ENCODE results near the gene CFAP92.

CFAP92 gene

GRCh38 chr3:129032716-129033115 is 38.8 kb upstream of the CFAP92 start:
- no peak overlapping the region for H3K4me3 Mint-ChIP-seq
- H3K9me3 Mint-ChIP-seq (ENCODE audit: low read depth), result no peaks in the 10 kb centered on the region
- H3K27ac Mint-ChIP-seq, result no peak overlapping the region
- H3K4me1 Mint-ChIP-seq (ENCODE audit: low read depth), result peaks cover 15% of the 10 kb centered on the region
- no peaks in the 10 kb centered on the region for H3K36me3 Mint-ChIP-seq
- H3K27me3 Mint-ChIP-seq, result no peaks in the 10 kb centered on the region

DNA sequence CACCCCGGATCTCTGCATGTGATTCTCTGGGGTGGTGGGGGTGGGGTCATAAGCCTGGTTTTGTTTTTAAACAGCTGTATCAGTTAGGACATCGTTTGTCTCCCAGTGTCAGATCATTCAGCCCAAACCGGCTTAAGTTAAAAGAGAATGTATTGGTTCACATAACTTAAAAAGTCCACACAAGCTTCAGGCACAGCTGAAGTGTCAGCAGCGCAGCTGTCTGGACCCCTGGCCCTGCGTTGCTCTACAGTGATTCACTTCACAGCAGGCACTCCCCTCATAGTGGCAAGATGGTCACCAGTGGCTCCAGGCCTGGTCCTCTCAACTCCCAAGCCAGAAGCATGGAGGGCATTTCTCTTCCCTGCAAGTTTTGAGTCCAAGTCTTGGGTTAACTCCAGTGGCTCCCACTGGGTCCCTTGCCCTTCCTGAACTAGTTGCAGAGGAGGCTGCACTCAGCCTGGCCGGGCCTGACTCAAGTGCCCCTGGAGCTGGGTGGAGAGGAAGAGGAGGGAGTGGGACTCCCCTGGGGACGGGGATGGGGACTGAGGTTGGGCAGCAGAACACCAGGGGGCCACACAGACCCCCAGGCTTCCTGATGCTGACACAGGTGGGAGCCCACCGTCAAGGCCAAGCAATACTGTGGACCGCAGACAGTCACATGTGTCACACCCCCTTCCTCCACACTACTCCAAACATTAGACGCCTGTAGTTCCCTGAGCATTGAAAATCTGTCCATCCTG is 37.8 kb upstream of the CFAP92 start:
- Mint-ChIP-seq H3K27me3 (no peaks in the 10 kb centered on the region), H3K36me3 (no peaks in the 10 kb centered on the region), H3K27ac (no peak overlapping the region), H3K4me1 (ENCODE audit: low read depth) (peaks cover 18% of the 10 kb centered on the region), H3K4me3 (no peak overlapping the region), H3K9me3 (ENCODE audit: low read depth) (no peaks in the 10 kb centered on the region)

DNA sequence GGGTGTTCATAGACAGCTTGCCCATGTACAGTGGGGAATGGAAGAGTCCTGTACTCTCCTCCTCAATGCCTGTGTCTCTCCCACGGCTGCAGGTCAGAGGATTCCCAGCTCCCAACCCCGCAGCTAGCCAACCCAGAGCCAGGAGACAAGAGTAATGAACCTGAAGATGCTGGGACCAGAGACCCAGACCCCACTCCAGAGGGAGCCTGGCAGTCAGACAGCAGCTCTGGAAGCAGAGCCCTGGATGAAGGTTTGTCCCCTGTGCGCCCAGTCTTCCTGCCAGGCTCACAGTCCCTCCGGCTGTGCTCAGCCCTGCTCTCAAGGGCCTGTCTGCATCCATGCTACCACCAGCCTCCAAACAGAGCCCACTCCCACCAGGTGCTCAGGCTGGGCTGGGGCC is 36.7 kb upstream of the CFAP92 start:
- H3K4me3 Mint-ChIP-seq, result no peak overlapping the region
- no peaks in the 10 kb centered on the region for H3K9me3 Mint-ChIP-seq (ENCODE audit: low read depth)
- H3K4me1 Mint-ChIP-seq (ENCODE audit: low read depth), result peaks cover 18% of the 10 kb centered on the region
- no peak overlapping the region for H3K27ac Mint-ChIP-seq
- H3K36me3 Mint-ChIP-seq, result no peaks in the 10 kb centered on the region
- no peaks in the 10 kb centered on the region for H3K27me3 Mint-ChIP-seq

GRCh38 chr3:129028866-129029265 is 35.0 kb upstream of the CFAP92 start:
- peaks cover 3% of the 10 kb centered on the region for H3K36me3 Mint-ChIP-seq
- no peak overlapping the region for H3K4me3 Mint-ChIP-seq
- no peak overlapping the region for H3K27ac Mint-ChIP-seq
- no peaks in the 10 kb centered on the region for H3K27me3 Mint-ChIP-seq
- no peaks in the 10 kb centered on the region for H3K9me3 Mint-ChIP-seq (ENCODE audit: low read depth)
- peaks cover 20% of the 10 kb centered on the region for H3K4me1 Mint-ChIP-seq (ENCODE audit: low read depth)

DNA sequence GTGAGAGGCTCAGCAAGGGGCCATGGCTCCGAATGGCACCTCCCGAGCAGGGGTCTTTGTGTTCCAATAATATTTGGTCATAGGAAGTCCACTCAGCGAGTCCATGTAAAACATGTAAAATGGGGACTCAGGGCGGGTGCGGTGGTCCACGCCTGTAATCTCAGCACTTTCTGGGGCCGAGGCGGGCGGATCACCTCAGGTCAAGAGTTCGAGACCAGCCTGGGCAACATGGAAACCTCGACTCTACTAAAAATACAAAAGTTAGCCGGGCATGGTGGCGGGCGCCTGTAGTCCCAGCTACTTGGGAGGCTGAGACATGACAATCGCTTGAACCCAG is 33.6 kb upstream of the CFAP92 start:
- Mint-ChIP-seq H3K36me3 (peaks cover 3% of the 10 kb centered on the region), H3K27ac (no peak overlapping the region), H3K4me1 (ENCODE audit: low read depth) (peaks cover 25% of the 10 kb centered on the region), H3K4me3 (no peak overlapping the region), H3K9me3 (ENCODE audit: low read depth) (no peaks in the 10 kb centered on the region), H3K27me3 (no peaks in the 10 kb centered on the region)

DNA sequence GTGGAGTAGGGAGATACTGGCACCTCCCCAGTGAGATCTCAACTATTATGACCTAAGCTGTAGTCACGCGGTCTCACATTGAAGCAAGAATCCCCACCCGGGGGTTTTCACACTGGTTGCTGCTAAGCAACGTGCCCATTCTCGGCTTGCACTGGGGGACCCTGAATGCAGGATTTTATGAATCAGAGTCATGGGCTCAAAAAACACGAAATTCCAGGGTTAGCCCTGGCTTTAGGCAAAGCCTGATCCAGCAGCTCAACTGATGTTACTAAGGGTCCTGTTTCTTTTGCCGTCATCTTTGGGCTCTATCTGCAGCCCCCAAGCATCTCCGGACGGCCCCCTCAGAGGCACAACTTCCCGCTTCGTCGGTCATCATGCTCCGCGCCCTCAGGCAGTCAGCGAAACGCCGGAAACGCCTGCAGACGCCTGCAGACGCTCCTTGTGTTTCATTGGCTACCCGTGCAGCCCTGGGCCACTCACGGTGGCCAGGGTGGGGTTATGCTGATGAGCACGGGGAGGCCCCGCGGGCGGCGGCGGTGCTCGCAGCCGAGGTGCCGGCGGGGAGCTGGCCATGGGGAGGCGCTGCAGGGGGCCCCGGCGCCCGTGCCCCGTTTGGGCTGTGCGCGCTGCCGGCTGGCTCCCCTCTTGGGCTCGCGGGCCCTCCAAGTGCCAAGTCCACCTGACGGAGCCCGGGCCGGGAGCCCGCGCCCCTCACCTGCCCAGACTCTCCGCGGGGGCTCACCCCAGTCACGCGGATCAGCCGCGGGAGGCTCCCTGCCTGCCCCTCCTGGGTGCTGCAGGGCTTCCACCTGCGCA is 33.1 kb upstream of the CFAP92 start:
- Mint-ChIP-seq H3K36me3 (peaks cover 3% of the 10 kb centered on the region), H3K27ac (peak overlapping the region; percentile 93), H3K9me3 (ENCODE audit: low read depth) (no peaks in the 10 kb centered on the region), H3K4me3 (peak overlapping the region; percentile 87), H3K4me1 (ENCODE audit: low read depth) (peaks cover 29% of the 10 kb centered on the region), H3K27me3 (no peaks in the 10 kb centered on the region)

- H3K27ac Mint-ChIP-seq, result peak overlapping the region; percentile 93
- no peaks in the 10 kb centered on the region for H3K9me3 Mint-ChIP-seq (ENCODE audit: low read depth)
- peaks cover 3% of the 10 kb centered on the region for H3K36me3 Mint-ChIP-seq
- H3K4me3 Mint-ChIP-seq, result peak overlapping the region; percentile 87
- peaks cover 29% of the 10 kb centered on the region for H3K4me1 Mint-ChIP-seq (ENCODE audit: low read depth)
- no peaks in the 10 kb centered on the region for H3K27me3 Mint-ChIP-seq
Observed at GRCh38 chr3:129025691-129026435, 32.0 kb upstream of the CFAP92 start.

GRCh38 chr3:129025108-129025507 is 31.2 kb upstream of the CFAP92 start:
- H3K27ac Mint-ChIP-seq, result peak overlapping the region; percentile 13
- H3K9me3 Mint-ChIP-seq (ENCODE audit: low read depth), result no peaks in the 10 kb centered on the region
- H3K36me3 Mint-ChIP-seq, result peaks cover 3% of the 10 kb centered on the region
- no peaks in the 10 kb centered on the region for H3K27me3 Mint-ChIP-seq
- H3K4me1 Mint-ChIP-seq (ENCODE audit: low read depth), result peaks cover 29% of the 10 kb centered on the region
- H3K4me3 Mint-ChIP-seq, result peak overlapping the region; percentile 0

DNA sequence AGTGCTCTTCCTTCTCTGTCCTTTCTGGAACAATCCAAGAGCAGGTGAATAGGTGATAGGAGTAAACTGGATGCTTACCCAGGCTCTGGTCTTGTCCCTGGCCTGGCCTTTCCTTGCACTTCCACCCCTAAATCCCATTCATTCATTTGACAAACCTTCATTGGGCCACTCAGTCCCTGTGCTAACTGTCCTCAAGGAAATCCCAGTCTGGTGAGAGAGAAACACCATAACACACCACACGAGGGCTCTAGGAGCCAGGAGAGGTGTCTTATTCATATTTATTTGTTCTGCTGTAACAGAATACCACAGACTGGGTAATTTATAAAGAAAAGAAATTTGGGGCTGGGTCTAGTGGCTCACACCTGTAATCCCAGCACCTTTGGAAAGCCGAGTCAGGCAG is 30.0 kb upstream of the CFAP92 start:
- Mint-ChIP-seq H3K9me3 (ENCODE audit: low read depth) (no peaks in the 10 kb centered on the region), H3K27ac (no peak overlapping the region), H3K4me1 (ENCODE audit: low read depth) (peaks cover 29% of the 10 kb centered on the region), H3K36me3 (peaks cover 3% of the 10 kb centered on the region), H3K4me3 (no peak overlapping the region), H3K27me3 (no peaks in the 10 kb centered on the region)

GRCh38 chr3:129023008-129023358 is 29.1 kb upstream of the CFAP92 start:
- Mint-ChIP-seq H3K27ac (no peak overlapping the region), H3K36me3 (peaks cover 3% of the 10 kb centered on the region), H3K4me1 (ENCODE audit: low read depth) (peaks cover 34% of the 10 kb centered on the region), H3K4me3 (no peak overlapping the region), H3K27me3 (no peaks in the 10 kb centered on the region), H3K9me3 (ENCODE audit: low read depth) (no peaks in the 10 kb centered on the region)

GRCh38 chr3:129022114-129023007 is 28.5 kb upstream of the CFAP92 start:
- H3K9me3 Mint-ChIP-seq (ENCODE audit: low read depth), result no peaks in the 10 kb centered on the region
- no peaks in the 10 kb centered on the region for H3K27me3 Mint-ChIP-seq
- H3K27ac Mint-ChIP-seq, result no peak overlapping the region
- H3K4me1 Mint-ChIP-seq (ENCODE audit: low read depth), result peaks cover 40% of the 10 kb centered on the region
- H3K36me3 Mint-ChIP-seq, result peaks cover 3% of the 10 kb centered on the region
- H3K4me3 Mint-ChIP-seq, result no peak overlapping the region

- H3K27ac Mint-ChIP-seq, result no peak overlapping the region
- H3K27me3 Mint-ChIP-seq, result no peaks in the 10 kb centered on the region
- H3K4me1 Mint-ChIP-seq (ENCODE audit: low read depth), result peaks cover 42% of the 10 kb centered on the region
- peaks cover 3% of the 10 kb centered on the region for H3K36me3 Mint-ChIP-seq
- no peak overlapping the region for H3K4me3 Mint-ChIP-seq
- no peaks in the 10 kb centered on the region for H3K9me3 Mint-ChIP-seq (ENCODE audit: low read depth)
Observed at GRCh38 chr3:129021140-129021551, 27.3 kb upstream of the CFAP92 start.

GRCh38 chr3:129020691-129021090 is 26.8 kb upstream of the CFAP92 start:
- Mint-ChIP-seq H3K4me3 (no peak overlapping the region), H3K27ac (no peak overlapping the region), H3K36me3 (peaks cover 4% of the 10 kb centered on the region), H3K27me3 (no peaks in the 10 kb centered on the region), H3K9me3 (ENCODE audit: low read depth) (no peaks in the 10 kb centered on the region), H3K4me1 (ENCODE audit: low read depth) (peaks cover 43% of the 10 kb centered on the region)

DNA sequence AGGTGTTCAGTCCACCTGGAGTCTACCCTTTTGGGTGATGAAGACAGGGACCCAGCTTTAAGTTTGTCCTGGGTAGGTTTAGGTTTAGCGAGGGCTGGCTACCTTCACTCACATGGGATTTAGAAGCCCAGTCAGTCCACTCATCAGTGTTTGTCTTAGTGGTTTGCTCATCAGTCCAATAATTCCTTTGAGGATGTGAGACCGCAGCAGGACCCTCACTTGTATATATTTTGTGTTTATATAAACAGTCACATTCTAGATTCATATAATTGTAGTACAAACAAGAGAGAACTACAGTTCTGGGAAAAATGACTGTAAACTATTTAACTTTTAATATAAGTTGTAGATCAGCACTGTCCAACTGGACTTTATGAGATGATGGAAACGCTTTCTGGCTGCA is 25.4 kb upstream of the CFAP92 start:
- Mint-ChIP-seq H3K4me3 (no peak overlapping the region), H3K27me3 (no peaks in the 10 kb centered on the region), H3K4me1 (ENCODE audit: low read depth) (peaks cover 49% of the 10 kb centered on the region), H3K36me3 (peaks cover 2% of the 10 kb centered on the region), H3K9me3 (ENCODE audit: low read depth) (no peaks in the 10 kb centered on the region), H3K27ac (no peak overlapping the region)
